Kidney (tissue), 14 donors: Measurements from ENCODE around the gene SAMD8. TPM values are rescaled to one million over a fixed set of nuclear protein-coding genes. Genes with fewer than 3 reads are reported as not detected.
"Not testable (repeated sequence)": the region's sequence is repeated elsewhere in the genome, so short reads cannot be mapped to it uniquely, and the experiment has no call there.

ENCODE experiments used
- DNase-seq, 5 donors: peaks; one replicate each; pipeline ENCODE4 v3.0.0-alpha.2; 2013 to 2020
- FAIRE-seq: peaks from 2 replicates; lab custom pipeline; 2012; peaks lifted over from hg19 to GRCh38; lab: Jason Lieb, UNC
- H3K27ac ChIP-seq, 2 donors: one replicate each; pipeline ENCODE4 v1.7.0; 2013; ENCODE audit warnings: low read depth in 2 of 2, low read length in 2 of 2, inconsistent platforms in 1 of 2
- H3K27me3 ChIP-seq: one replicate; pipeline ENCODE4 v1.7.1; 2013; ENCODE audit warnings: low read length, inconsistent platforms; ENCODE audit not compliant: control insufficient read depth, insufficient read depth
- H3K36me3 ChIP-seq, 3 donors: one replicate each; pipeline versions ENCODE4 v1.7.0 to v1.7.1; 2013; ENCODE audit warnings: low read length in 3 of 3, control low read depth in 1 of 3, inconsistent platforms in 1 of 3; ENCODE audit not compliant: insufficient read depth in 3 of 3, control insufficient read depth in 2 of 3
- H3K4me1 ChIP-seq, 3 donors: one replicate each; pipeline versions ENCODE4 v1.7.0 to v1.7.1; 2013; ENCODE audit warnings: low read length in 3 of 3, inconsistent platforms in 1 of 3, low read depth in 1 of 3; ENCODE audit not compliant: control insufficient read depth in 2 of 3, insufficient read depth in 2 of 3
- H3K4me3 ChIP-seq, 3 donors: one replicate each; pipeline versions ENCODE4 v1.7.0 to v1.8.1; 2013; ENCODE audit warnings: low read length in 3 of 3, control low read depth in 1 of 3, inconsistent platforms in 1 of 3
- H3K9ac ChIP-seq, 3 donors: one replicate each; pipeline versions ENCODE4 v1.7.0 to v1.7.1; 2013; ENCODE audit warnings: low read length in 3 of 3, control low read depth in 1 of 3, inconsistent platforms in 1 of 3
- H3K9me3 ChIP-seq, 3 donors: one replicate each; pipeline versions ENCODE4 v1.7.0 to v1.7.1; 2013; ENCODE audit warnings: low read length in 3 of 3, control low read depth in 1 of 3, inconsistent platforms in 1 of 3; ENCODE audit not compliant: control insufficient read depth in 2 of 3, insufficient read depth in 1 of 3
- CTCF ChIP-seq: IDR thresholded peaks from 3 replicates; pipeline ENCODE4 v1.5.1; 2012; ENCODE audit warnings: mild to moderate bottlenecking, moderate library complexity, borderline replicate concordance; ENCODE audit not compliant: insufficient read depth; ENCODE audit errors: extremely low read depth
- intact Hi-C: fragments of 100-400 bp; cut with DNase I; formaldehyde crosslinking; loops from one replicate; pipeline ENCODE4 v1.11.1; 2022
- polyA plus RNA-seq: library from polyadenylated mRNA; stranded (reverse); fragments of 350-450 nt; fragmentation: Illumina TruSeq; extraction: RNeasy Lipid Tissue Mini Kit (QIAGEN cat#74804); gene quantifications from one replicate; pipeline ENCODE4 v1.2.3, GENCODE V29; 2014; ENCODE audit warnings: low read depth, low replicate concordance; ENCODE audit not compliant: insufficient read depth
- total RNA-seq: library from RNA; stranded (reverse); fragmentation: NEBNext Ultra II Directional; extraction: Animal tissue kit (Norgen Biotek cat#: 25700); gene quantifications from one replicate; pipeline ENCODE4 v1.2.1, GENCODE V29; 2021
- donor health status: control.
- donor health status: control.
- donor health status: control.
- donor health status: control.
- donor health status: control.
- donor health status: DM: yes; HTN: yes; CAD: no.
- donor health status: Normal renal cell carcinoma (clear cell type).

Gene SAMD8
- total and polyA plus RNA-seq, 2 donors from 2014 or later, result 5.3 to 20.5 TPM

- FAIRE-seq (no peak), DNase-seq (no peak)
- no peak for TF ChIP-seq CTCF
- Histone ChIP-seq H3K9me3 (no peaks in the 10 kb centered on the region), H3K9ac (no peak overlapping the region), H3K27me3 (no peaks in the 10 kb centered on the region), H3K36me3 (no peaks in the 10 kb centered on the region), H3K4me3 (no peak overlapping the region), H3K4me1 (peaks cover 0 to 6% (median 0%) of the 10 kb centered on the region in 3 donors), H3K27ac (no peak overlapping the region)
- intact Hi-C loops, result no loop called here
Measured at GRCh38 chr10:75129537-75129936, 18.1 kb downstream of the SAMD8 start.

DNA sequence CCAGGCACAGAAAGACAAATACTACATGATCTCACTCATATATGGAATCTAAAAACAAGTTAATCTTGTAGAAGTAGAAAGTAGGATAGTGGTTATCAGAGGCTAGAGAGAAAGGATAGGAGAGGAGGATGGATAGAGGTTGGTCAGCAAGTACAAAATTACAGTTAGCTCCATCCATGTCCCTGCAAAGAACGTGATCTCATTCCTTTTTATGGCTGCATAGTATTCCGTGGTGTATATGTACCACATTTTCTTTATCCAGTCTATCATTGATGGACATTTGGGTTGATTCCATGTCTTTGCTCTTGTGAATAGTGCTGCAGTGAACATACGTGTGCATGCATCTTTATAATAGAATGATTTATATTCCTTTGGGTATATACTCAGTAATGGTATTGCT is 22.2 kb downstream of the SAMD8 start:
- peaks cover 0 to 17% (median 2%) of the 10 kb centered on the region in 3 donors for H3K4me1 ChIP-seq
- FAIRE-seq, H3K9me3 ChIP-seq, H3K27me3 ChIP-seq, H3K27ac ChIP-seq, H3K4me3 ChIP-seq, DNase-seq, H3K9ac ChIP-seq, H3K36me3 ChIP-seq, intact Hi-C loops: not testable (repeated sequence)

GRCh38 chr10:75136346-75136745 is 24.9 kb downstream of the SAMD8 start:
- peak in 2 of 5 donors; percentile 7 to 9 for DNase-seq
- Histone ChIP-seq H3K27me3 (no peaks in the 10 kb centered on the region), H3K9ac (no peak overlapping the region), H3K4me1 (peaks cover 0 to 17% (median 2%) of the 10 kb centered on the region in 3 donors), H3K9me3 (no peaks in the 10 kb centered on the region), H3K36me3 (no peaks in the 10 kb centered on the region), H3K4me3 (no peak overlapping the region), H3K27ac (no peak overlapping the region)
- TF ChIP-seq CTCF, result no peak
- FAIRE-seq, result no peak
- intact Hi-C loops, result no loop called here

GRCh38 chr10:75137533-75138438 is 26.3 kb downstream of the SAMD8 start:
- intact Hi-C loops, result no loop called here
- no peak for TF ChIP-seq CTCF
- DNase-seq (no peak), FAIRE-seq (no peak)
- H3K36me3 ChIP-seq, result no peaks in the 10 kb centered on the region
- H3K27me3 ChIP-seq, result no peaks in the 10 kb centered on the region
- no peak overlapping the region for H3K9ac ChIP-seq
- H3K4me1 ChIP-seq, result peaks cover 0 to 17% (median 2%) of the 10 kb centered on the region in 3 donors
- H3K4me3 ChIP-seq, result no peak overlapping the region
- no peak overlapping the region for H3K27ac ChIP-seq
- no peaks in the 10 kb centered on the region for H3K9me3 ChIP-seq
